HG03097 (cell line): Measurements from ENCODE around the gene ARF1.

Experiments used
- ATAC-seq: cut with Tn5 transposase; IDR thresholded peaks from one replicate; pipeline ENCODE4 v1.9.1; 2021; ENCODE audit not compliant: unreplicated experiment, low FRiP score

The ARF1 gene

DNA sequence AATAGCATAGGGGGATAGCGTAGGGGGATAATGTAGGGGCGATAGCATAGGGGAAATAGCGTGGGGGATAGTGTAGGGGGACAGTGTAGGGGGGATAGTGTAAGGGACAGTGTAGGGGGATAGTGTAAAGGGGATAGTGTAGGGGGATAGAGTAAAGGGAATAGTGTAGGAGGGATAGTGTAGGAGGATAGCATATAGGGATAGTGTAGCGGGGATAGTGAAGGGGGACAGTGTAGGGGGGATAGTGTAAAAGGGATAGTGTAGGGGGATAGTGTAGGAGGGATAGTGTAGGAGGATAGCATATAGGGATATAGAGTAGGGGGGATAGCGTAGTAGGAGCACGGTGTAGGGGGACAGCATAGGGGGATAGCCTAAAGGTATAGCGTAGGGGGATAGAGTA is 14.1 kb upstream of the ARF1 start:
- ATAC-seq: no peak

DNA sequence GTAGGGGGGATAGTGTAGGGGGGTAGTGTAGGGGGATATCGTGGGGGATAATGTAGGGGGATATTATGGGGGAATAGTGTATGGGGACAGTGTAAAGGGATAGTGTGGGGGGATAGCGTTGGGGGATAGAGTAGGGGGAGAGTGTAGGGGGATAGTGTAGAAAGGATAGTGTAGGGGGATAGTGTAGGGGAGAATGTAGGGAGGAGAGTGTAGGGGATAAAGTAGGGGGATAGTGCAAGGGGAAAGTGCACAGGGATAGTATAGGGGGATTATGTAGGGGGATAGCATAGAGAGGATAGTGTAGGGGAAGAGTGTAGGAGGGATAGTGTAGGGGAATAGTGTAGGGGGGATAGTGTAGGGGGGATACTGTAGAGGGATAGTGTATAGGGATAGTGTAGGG is 12.3 kb upstream of the ARF1 start:
- no peak for ATAC-seq

DNA sequence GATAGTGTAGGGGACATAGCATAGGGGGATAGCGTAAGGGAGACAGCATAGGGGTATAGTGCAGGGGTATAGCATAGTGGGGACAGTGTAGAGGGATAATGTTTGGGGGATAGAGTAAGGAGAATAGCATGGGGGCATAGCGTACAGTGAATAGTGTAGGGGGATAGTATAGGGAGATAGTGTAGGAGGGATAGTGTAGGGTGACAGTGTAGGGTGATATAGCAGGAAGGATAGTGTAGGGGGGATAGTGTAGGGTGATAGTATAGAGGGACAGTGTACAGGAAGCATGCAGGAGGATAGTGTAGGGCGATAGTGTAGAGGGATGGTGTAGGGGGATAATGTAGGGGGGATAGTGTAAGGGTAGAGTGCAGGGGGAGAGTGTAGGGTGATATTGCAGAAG is 11.7 kb upstream of the ARF1 start:
- ATAC-seq: no peak

DNA sequence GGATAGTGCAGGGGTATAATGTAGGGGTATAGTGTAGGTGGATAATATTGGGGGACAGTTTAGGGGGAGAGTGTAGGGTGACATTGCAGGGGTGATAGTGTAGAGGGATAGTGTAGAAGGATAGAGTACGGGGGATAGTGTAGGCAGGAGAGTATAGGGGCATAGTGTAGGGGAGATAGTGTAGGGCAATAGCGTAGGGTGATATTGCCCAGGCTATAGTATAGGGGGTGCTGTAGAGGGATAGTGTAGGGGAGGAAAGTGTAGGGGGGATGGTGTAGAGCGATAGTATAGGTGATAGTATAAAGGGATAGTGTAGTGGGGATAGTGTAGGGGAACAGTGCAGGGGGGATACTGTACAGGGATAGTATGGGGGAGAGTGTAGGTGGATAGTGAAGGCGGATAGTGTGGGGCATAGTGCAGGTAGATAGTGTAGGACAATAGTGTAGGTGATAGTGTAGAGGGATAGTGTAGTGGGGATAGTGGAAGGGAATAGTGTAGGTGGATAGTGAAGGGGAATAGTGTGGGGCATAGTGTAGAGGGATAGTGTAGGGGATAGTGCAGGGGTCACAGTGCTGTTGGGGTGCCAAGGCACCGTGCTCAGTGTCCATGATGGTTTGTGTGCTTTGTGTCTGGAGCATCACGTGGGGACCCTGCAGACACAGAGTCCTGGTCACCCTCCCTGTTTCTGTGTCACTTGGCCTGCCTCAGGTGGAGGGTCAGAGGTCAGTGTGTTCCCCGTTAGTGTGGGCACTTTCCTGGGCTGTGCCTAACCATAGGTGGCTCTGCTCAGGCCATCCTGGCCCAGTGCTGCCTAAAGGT is 10.5 kb upstream of the ARF1 start:
- ATAC-seq: no peak

DNA sequence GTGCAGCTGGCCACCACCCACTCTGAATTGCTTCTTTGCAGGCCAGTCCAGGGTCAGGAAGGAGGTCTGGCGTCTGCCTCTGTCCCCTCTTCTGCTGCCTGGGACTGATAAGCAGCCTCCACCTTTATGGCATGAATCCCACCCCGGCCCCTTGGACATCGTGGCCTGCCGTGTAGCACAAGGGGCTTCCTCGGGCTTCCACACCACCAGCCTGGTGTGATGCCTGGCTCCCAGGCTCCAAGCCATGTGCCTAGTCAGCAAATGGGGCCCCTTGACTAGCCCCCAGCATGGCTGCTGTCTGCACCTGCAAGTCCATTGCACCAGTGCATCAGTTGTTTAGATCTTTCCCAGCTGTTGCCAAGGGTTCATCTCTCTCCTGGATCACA is 9.9 kb upstream of the ARF1 start:
- ATAC-seq: no peak

DNA sequence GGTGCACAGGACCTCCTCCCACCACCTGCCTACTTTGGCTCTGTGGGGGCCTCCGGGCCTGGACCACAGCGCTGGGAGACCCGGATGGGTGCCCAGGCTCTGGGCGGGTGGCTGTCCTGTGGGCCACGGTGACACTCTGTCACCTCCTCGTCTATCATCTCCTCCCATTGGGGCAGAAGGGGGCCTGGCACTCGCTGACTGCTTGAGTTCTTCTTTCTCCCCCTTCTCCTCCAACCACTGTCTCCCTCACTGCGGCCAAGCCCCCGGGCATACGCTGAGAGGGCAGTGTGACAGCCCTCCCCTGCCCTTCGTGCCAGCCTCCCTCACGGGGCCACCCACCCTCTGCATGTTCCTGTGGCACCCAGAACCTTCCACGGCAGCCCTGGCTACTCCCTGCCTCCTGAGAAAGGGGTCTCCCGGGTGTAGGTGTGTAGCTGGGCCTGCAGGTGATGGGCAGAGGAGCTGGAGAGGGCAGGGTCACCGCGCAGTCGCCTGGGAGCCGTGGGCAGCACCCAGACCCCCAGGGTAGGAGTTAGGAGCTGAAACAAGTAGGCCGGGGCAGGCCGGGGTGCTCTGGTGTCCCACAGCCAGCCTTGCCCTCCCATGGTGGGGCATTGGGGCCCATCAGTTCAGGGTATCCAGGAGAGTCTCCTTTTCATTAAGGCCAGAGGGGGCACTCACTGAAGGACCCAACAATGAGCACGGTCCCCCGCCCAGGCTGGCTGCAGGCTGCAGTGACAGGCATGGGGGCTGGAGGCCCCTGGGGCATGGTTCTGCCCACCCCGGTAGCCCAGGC is 9.2 kb upstream of the ARF1 start:
- ATAC-seq: no peak

DNA sequence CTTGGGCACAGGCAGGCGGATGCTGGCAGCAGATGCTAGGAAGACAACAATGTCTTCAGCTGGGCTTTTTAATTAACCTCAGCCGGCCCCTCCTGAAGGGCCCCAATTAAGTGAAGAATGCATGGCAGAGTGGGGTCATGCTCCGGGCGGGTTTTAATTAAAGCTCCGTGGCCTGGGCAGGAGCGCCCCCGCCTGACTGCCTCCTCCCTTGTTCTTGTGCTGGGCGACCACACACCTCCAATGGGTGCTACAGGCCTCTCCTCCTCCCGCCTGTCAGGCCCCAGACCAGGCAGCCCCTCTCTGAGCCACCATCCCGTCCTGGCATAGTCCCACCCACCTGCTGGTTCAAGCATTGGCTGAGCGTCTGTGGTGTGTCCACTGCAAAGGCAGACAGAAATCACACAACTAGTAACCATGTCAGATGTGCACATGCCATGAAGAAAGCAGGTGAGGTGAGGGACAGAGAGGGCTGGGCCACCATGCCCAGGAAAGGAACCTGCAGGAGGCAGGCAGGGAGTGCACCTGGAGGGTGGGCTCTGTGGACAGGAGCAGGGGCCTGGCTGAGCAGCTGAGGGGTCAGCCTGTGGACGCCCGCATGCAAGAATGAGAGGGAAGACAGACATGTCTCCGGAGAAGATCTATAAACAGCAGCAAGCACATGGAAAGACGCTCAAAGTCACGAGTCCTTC is 8.5 kb upstream of the ARF1 start:
- no peak for ATAC-seq

DNA sequence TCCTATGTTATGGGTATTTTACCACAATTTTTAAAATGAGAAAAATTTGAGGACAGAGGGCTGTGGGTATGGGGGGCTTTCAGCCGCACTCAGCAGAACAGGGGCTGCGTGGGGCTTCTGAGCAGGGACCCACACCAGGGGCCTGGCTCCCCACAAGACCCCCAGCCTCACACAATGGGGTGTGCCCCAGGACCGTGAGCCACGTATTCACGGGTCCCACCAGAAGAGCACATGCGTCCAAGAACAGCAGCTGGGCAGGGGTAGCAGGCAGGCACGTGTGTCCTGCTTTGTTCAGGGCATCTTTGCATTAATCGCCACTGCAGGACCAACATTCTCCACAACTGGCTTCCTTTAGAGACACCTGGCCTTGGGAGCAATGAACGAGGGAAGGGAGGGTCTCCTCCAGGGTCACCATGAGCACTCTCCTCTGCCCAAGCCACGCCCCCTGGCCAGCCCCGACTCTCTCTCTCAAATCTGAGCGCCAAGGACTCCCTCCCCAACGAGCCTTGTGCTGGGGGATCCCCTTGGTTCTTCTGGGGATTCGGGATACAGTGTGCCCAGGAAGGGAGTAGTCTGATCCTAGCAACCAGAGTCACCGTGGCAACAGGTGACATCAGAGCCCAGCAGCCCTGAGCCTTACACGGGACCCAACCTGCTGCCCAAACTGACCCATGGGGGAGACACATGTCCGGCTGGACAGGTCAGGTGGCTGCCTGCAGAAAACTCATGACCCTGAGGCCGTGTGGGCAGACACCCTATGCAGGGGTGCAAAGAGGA is 7.4 kb upstream of the ARF1 start:
- ATAC-seq: no peak

DNA sequence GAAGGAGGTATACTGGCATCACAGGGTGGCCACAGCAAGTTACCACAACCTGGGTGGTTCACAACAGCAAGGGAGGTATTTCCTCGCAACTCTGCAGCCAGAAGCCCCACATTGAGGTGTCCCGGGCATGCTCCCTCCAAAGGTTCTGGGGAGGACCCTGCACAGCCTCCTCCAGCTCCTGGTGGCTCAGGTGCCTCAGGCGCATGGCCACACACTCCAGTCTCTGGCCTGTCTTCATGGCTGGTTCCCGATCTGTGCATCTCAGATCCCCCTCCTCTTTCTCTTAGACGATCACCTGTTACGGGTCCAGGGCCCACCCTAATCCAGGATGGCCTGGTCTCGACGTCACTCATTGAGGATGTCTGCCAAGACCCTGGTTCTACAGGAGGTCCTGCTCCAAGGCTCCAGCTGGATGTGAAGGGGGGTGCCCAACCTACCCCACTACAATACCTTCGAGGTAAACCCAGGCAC is 6.7 kb upstream of the ARF1 start:
- no peak for ATAC-seq

DNA sequence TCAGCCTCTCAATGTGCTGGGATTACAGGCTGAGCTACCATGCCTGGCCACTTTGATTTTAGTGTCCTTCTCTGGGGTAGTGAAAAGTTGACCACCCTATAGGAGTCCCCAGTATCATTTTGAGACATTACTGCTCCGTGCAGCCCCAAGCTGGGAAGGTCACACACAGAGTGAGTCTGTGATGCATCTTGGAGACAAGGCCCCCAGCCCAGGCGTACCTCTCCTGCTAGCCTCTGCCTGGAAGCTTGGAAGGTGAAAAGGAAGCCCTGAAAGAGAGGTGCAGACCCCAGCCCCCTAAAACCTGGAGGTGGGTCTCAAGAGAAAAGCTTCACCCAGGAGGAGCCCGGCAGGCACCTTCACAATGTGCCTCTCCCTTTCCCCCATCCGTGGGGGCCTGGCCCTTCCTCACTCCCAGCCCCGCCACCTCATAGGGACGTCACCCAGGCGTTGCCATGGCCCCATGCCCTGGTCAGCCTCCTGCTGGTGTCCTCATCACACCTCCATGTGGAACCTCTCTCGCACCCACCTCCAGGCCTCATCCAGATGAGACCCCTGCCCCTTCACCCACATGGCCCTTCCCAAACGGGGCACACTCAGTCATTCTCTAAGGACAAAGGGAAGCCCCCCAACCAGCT is 5.6 kb upstream of the ARF1 start:
- ATAC-seq: no peak

DNA sequence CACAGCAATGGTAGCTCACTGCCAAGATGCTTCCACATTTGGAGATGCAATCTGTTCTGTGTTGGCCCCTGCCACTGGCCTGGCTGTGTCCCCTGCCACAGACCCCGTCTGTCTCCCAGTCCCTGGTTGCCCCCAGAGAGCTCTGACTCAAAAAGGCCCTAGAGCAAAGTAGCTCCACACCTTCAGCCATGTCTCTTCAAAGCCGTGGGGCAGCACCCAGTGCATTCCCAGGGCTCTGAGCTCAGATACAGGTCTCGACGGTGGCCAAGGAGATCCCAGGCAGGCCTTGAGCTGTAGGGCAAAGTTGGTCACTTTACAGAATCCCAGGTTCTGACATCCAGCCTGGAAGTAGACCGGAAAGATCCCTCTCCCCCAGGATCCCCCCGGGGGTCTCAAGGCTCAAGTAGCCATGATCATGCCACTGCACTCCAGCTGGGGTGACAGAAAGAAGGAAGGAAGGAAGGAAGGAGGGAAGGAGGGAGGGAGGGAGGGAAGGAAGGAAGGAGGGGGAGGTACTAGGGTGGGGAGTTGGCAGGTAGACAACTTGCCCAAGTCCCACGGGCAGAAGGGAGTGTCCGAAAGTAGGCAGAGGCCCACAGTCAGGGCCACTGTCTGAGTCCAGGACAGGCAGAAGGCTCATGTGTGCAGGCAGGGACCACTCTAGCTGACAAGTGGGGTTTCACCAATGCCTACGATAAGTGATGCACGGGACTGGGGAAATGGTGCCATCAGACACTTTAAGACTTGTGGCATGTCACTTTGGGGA is 4.8 kb upstream of the ARF1 start:
- ATAC-seq: no peak

DNA sequence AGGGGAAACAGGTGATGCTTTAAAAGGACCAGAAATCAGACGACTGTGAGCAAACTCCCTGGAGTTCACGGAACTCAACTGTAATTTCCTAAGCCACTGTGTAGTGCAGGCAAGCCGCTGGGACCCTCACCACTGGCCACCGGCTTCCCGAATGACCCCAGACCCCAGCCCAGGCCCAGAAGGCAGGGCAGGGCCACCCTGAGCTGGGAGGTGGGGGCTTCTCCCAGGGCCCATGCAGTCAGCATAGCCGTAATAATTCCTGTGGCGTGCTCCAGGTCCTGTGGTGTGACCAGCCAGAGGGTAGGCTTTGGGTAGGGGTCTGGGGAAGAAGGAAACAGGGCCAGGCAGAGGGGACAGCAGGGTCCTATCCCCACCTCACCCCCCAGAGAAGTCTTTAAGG is 3.5 kb upstream of the ARF1 start:
- ATAC-seq: no peak

DNA sequence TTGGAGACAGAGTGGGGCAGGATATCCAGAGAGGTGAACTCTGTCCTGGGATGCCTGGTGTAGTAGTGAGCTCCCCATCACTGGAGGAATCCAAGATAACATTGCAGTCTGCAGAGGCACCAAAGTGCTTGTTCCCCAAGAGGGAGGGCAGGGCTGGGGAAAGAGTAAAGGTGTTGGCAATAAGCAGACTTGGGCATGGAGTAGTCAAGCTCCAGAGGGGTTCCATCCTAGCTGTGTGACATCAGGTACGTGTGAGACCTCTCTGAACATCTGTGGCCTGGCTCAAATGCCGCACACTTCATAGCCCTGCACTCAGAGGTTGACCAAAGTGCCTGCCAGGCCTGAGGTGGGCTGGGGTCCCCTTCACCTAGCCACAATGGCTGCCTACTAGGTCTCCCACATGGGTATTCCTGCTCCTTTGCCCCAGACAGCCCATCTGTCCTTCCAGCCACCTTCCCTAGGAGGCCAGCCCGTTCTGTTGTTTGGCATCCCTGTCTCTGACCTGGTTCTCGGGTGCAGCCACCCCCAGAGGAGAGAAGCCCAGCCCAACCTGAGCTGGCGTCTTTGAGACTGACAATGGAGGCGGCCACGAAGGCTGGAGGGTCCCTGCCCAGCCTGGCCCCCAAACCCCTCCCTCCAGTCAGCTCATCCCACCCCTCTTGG is 2.8 kb upstream of the ARF1 start:
- no peak for ATAC-seq

DNA sequence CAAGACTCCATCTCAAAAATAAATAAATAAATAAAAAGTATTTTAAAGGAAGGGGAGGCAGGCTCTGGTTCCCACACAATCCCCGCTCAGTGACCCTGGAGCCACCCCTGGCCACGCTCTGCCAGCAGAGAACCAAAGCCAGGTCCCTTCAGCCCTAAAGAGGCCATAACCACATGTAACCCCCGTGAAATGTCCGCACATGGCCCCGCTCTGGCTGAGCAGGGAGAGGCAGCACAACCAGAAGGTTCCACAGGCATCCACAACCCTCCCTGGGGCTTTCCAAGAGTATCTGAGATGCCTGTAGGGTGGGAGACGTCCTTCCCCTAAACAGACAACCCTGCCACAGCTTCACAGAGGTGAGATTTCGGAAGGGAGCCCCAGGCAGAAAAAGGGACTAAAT is 1.4 kb upstream of the ARF1 start:
- ATAC-seq: no peak

DNA sequence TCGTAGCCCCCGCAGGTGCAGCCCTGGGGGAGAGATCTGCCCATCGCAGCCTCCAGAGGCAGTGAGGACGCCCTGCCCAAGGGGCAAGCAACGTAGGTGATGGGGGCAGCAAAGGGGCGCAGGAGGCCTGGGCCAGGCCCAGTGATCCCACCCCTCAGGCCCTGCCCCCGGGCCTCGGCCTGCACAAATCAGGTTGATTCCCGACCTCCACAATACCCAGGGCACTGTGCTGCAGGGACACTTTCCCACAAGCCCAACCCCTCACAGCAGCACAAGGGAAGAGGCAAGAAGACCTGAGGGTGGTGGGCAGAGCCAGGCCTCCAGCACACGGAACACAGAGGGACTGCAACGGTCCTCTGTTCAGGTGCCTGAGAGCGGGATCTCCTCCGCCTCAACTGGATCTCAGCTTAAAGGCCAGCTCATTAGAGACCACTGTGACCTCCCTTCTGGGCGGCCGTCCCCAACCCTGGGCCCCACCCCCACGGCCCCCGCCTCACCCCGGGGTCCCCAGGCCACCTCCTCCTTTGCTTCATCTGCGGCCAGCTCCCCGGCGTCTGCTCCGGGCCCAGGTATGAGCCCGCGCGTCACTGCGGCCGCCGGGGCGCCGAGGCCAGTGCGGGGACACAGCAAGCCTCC is 812 bp upstream of the ARF1 start:
- ATAC-seq: peak; percentile 16

DNA sequence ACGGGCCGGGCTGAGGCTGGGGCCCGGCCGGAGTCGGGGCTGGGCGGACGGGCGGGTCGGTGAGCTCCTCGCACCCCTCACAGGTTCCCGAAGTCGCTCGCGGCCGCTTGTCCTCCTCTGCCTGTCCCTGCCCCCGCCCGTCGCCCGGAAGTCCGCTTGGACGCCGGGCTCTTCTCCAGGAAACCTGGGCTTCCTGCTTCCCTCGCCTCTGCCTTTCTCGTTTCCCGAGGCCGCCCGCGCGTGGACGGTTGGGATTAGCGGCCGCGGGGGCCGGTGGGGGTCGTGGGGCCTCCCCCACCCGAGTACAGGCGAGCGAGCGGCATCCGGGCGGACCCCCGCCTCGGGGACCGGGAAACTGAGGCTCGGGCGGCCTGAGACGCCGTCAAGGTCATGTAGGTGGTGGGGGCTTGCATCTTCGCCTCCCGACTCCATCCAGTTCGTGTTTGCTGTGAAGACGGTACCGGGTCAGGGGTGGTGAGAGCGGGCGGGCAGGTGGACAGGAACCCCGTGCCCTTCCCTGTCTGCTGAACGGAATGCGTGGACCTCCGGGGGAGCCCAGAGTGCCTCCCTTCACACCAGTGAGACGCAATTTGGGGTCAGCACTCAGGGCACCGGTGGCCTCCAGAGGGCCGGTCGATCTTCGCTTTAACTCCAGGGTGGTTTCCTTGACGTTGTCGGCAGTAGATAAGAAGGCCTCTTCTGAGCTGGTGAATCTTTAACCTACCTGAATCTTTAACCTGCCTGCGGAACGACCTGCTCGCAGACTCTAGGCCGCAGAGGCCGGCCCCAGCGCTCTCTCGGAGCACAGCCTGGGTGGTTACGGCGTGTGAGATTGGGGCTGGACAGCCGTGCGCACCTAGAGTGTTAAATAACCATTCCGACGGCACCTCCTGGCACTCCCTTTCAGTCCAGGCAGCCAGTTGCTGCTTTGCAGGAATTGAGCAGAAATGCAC is 686 bp downstream of the ARF1 start:
- ATAC-seq: peak; percentile 15

DNA sequence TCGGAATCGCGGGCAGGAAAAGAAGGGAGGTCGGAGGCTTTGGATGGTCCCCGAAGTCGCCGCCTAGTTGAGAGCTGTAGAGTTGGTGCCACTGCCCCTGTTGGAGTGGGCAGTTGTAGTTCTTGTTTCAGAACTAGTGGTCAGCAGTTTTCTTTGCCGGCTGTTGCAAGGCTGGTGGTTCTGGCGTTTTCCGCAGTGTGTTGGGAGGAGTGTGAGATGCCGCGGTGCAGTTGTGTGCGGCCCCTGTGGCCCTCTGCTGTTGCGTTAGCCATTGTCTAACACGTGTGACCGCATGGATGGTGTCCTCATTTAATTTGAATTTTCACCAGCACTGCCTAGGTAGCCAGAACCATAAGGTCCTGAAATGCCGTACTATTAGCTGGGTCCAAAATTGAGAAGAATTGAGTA is 1.4 kb downstream of the ARF1 start:
- ATAC-seq: no peak
